Tibial artery (tissue), 4 donors: Measurements from ENCODE around the gene DLEC1.

Source experiments
- DNase-seq, 2 donors: peaks; one replicate each; pipeline ENCODE4 v3.0.0-alpha.2; 2019
- H3K27ac ChIP-seq, 2 donors: fragments of 200-600 bp; sonication (generic) in 1 of 2; 1 replicate in 1 of 2; 2 replicates in 1 of 2; pipeline ENCODE4 v1.5.1; 2018 to 2019; ENCODE audit warnings: mild to moderate bottlenecking in 1 of 2
- H3K27me3 ChIP-seq, 2 donors: fragments of 200-600 bp; sonication (generic) in 1 of 2; one replicate each; pipeline versions ENCODE4 v1.5.1 to v1.6.0; 2016 to 2019
- H3K36me3 ChIP-seq, 3 donors: fragments of 200-600 bp; sonication (generic) in 2 of 3; one replicate each; pipeline ENCODE4 v1.5.1; 2016 to 2019; ENCODE audit warnings: mild to moderate bottlenecking in 2 of 3
- H3K4me1 ChIP-seq, 4 donors: fragments of 200-600 bp; sonication (generic) in 2 of 4; 1 replicate in 3 of 4; 2 replicates in 1 of 4; pipeline ENCODE4 v1.5.1; 2016 to 2019
- H3K4me3 ChIP-seq, 2 donors: fragments of 200-600 bp; sonication (generic) in 1 of 2; 1 replicate in 1 of 2; 2 replicates in 1 of 2; pipeline ENCODE4 v1.5.1; 2018 to 2019; ENCODE audit warnings: mild to moderate bottlenecking in 2 of 2
- H3K9me3 ChIP-seq, 3 donors: fragments of 200-600 bp; sonication (generic) in 1 of 3; one replicate each; pipeline ENCODE4 v1.5.1; 2016 to 2019
- CTCF ChIP-seq, 2 experiments: fragments of 200-600 bp in 1 of 2; fragments of 450-650 bp in 1 of 2; IDR thresholded peaks; one replicate each; pipeline ENCODE4 v1.5.1; 2017 to 2019; ENCODE audit warnings: antibody characterized with exemption in 2 of 2, mild to moderate bottlenecking in 1 of 2, moderate library complexity in 1 of 2
- intact Hi-C: fragments of 100-400 bp; cut with DNase I; formaldehyde crosslinking; loops from one replicate; pipeline ENCODE4 v1.15.0; 2023; ENCODE audit warnings: low total_unique reads

DLEC1 gene

GRCh38 chr3:38028621-38029361 lies 10.2 kb upstream of the DLEC1 start:
- intact Hi-C loops, result no loop called here
- Histone ChIP-seq H3K36me3 (no peaks in the 10 kb centered on the region), H3K4me3 (peak overlapping the region; percentile 95 to 98), H3K9me3 (no peaks in the 10 kb centered on the region), H3K4me1 (peaks cover 0 to 67% (median 57%) of the 10 kb centered on the region in 4 donors), H3K27ac (peak overlapping the region; percentile 86 to 98), H3K27me3 (no peaks in the 10 kb centered on the region)
- TF ChIP-seq CTCF (IDR thresholded peaks at IDR 0.05), result no peak
- peak in 1 of 2 donors; percentile 74 for DNase-seq

- TF ChIP-seq CTCF (IDR thresholded peaks at IDR 0.05), result no peak
- Histone ChIP-seq H3K27ac (peak within 1 kb of the TSS; percentile 86 to 98), H3K9me3 (no peaks in the 10 kb centered on the region), H3K4me1 (peaks cover 0 to 62% (median 53%) of the 10 kb centered on the region in 4 donors), H3K4me3 (peak within 1 kb of the TSS; percentile 95 to 98), H3K36me3 (no peaks in the 10 kb centered on the region), H3K27me3 (no peaks in the 10 kb centered on the region)
- DNase-seq, result peak; percentile 91 to 95
- intact Hi-C loops, result loop anchor here (10.0 kb wide), 2 partner anchors 105 to 135 kb away; partner anchors contain the start of genes ACAA1, MYD88 and OXSR1
Observed at GRCh38 chr3:38029400-38030125, 9.4 kb upstream of the DLEC1 start, which contains the start of gene PLCD1. Gene PLCD1, minus strand, starts transcription at chr3:38029642. Its CDS starts 103 bp downstream, at chr3:38029539.

- Histone ChIP-seq H3K27me3 (no peaks in the 10 kb centered on the region), H3K36me3 (no peaks in the 10 kb centered on the region), H3K4me3 (peak overlapping the region; percentile 95 to 98), H3K9me3 (no peaks in the 10 kb centered on the region), H3K4me1 (peaks cover 0 to 58% (median 52%) of the 10 kb centered on the region in 4 donors), H3K27ac (peak overlapping the region; percentile 86 to 98)
- TF ChIP-seq CTCF (IDR thresholded peaks at IDR 0.05), result no peak
- DNase-seq, result peak in 1 of 2 donors; percentile 68
- intact Hi-C loops, result loop anchor here (10.0 kb wide), 2 partner anchors 104 to 134 kb away; partner anchors contain the start of genes ACAA1, MYD88 and OXSR1
Observed at GRCh38 chr3:38030126-38031021, 8.6 kb upstream of the DLEC1 start.

GRCh38 chr3:38031022-38031994 lies 7.7 kb upstream of the DLEC1 start:
- H3K9me3 ChIP-seq, result no peaks in the 10 kb centered on the region
- TF ChIP-seq CTCF (IDR thresholded peaks at IDR 0.05), result no peak
- H3K27ac ChIP-seq, result peak overlapping the region; percentile 86 to 98
- no peak overlapping the region for H3K4me3 ChIP-seq
- peak; percentile 80 to 93 for DNase-seq
- H3K27me3 ChIP-seq, result no peaks in the 10 kb centered on the region
- intact Hi-C loops, result loop anchor here (10.0 kb wide), 2 partner anchors 103 to 133 kb away; partner anchors contain the start of genes ACAA1, MYD88 and OXSR1
- H3K4me1 ChIP-seq, result peaks cover 0 to 49% (median 43%) of the 10 kb centered on the region in 4 donors
- H3K36me3 ChIP-seq, result no peaks in the 10 kb centered on the region
